ENCODE measurements around the gene PRTN3. TPM values are rescaled to one million over a fixed set of nuclear protein-coding genes. Genes with fewer than 3 reads are reported as not detected.
"Not testable (repeated sequence)": the region's sequence is repeated elsewhere in the genome, so short reads cannot be mapped to it uniquely, and the experiment has no call there.

The PRTN3 gene
- total RNA-seq, 2 donors from 2014 or later = not detected

DNA sequence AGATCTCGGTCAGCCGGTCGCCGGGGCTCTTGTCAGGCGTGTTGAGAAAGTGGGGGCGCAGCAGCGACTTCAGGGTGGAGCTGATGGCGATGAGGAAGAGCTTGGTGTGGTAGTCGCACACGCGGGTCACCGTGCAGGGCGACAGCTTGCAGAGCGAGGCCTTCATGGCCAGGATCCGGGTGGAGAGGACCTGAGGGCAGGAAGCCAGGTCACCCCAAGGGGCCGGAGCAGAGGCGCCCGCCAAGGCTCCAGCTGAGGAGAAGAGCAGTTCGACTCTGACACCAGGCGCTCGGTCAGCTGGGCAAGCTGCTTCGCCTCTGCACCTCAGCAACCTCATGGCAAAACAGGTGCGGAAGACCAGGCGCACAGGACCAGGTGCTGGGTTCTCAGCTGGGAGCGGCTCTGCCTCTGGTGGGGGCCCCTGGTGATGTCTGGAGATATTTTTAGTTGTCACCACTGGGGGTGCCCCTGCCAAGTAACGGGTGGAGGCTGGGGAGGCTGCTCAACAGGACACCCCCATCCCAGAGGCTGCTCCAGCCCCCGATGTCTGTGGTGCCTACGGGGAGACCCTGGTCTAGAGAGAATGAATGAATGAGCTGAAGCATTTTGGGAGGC is 34.6 kb downstream of the PRTN3 start:
- DNase-seq = no peak
- ATAC-seq = no peak
- Mint-ChIP-seq H3K27me3 (no peaks in the 10 kb centered on the region), H3K4me3 (no peak overlapping the region), H3K36me3 (ENCODE audit: low read depth) (peaks cover 2% of the 10 kb centered on the region), H3K27ac (no peak overlapping the region), H3K4me1 (peaks cover 11% of the 10 kb centered on the region)
- H3K9me3 ChIP-seq (ENCODE audit: control insufficient read depth, low read length, poor library complexity, severe bottlenecking) = no peaks in the 10 kb centered on the region

DNA sequence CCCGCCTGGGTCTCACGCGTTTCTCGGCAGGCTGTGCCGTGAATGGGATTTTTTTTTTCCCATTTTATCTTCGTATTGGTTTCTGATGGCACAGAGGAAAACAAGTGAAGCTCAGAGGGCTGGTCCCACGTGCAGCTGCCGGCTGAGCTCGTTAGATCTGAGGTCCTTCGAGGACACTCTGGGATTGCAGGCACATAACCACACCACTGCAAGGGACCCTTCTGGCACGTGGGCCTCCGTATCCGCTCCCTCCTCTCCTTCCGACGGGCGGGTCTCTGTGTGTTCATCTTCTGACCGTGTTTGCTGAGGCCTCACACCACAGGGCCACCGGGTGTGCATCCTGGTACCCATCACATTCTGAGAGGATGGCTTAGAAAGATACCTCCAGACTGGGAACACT is 35.3 kb downstream of the PRTN3 start:
- Mint-ChIP-seq H3K27ac (no peak overlapping the region), H3K4me1 (peaks cover 10% of the 10 kb centered on the region), H3K4me3 (no peak overlapping the region), H3K27me3 (no peaks in the 10 kb centered on the region), H3K36me3 (ENCODE audit: low read depth) (peaks cover 2% of the 10 kb centered on the region)
- ATAC-seq = no peak
- no peaks in the 10 kb centered on the region for H3K9me3 ChIP-seq (ENCODE audit: control insufficient read depth, low read length, poor library complexity, severe bottlenecking)
- DNase-seq = no peak

DNA sequence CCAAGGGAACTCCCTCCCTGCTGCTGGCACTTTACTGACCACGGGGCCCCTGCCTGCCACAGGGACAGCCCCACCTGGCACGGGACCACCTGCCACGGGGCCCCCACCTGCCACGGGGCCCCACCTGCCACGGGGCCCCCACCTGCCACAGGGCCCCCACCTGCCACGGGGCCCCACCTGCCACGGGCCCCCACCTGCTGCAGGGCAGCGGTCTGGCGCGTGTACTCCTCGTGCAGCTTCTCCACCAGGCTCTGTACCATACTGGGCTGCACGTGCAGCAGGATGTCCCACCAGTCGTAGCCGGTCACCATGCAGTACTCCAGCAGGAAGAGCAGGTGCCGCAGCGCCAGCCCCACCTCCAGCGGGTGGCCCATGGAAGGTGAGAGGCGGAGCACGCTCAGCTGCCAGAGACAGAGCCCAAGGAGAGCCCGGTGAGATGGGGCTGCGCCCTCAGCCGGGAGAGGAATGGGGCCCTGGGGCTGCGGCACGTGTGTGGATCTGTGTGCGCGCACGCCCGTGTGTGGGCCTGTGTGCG is 36.0 kb downstream of the PRTN3 start:
- no peak for DNase-seq
- no peaks in the 10 kb centered on the region for H3K9me3 ChIP-seq (ENCODE audit: control insufficient read depth, low read length, poor library complexity, severe bottlenecking)

DNA sequence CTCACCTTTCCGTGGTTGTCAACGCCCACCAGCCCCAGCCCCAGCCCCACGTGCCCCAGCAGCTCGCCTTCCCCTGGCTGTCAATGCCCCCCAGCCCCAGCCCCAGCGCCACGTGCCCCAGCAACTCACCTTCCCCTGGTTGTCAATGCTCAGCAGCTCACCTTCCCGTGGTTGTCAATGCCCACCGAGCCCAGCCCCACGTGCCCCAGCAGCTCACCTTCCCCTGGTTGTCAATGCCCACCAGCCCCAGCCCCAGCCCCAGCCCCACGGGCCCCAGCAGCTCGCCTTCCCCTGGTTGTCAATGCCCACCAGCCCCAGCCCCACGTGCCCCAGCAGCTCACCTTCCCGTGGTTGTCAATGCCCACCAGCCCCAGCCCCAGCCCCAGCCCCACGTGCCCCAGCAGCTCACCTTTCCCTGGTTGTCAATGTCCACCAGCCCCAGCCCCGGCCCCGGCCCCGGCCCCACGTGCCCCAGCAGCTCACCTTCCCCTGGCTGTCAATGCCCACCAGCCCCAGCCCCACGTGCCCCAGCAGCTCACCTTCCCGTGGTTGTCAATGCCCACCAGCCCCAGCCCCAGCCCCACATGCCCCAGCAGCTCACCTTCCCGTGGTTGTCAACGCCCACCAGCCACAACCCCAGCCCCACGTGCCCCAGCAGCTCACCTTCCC is 37.3 kb downstream of the PRTN3 start:
- H3K9me3 ChIP-seq (ENCODE audit: control insufficient read depth, low read length, poor library complexity, severe bottlenecking); H3K27me3 Mint-ChIP-seq; H3K4me1 Mint-ChIP-seq; DNase-seq; H3K27ac Mint-ChIP-seq; H3K4me3 Mint-ChIP-seq; ATAC-seq; H3K36me3 Mint-ChIP-seq (ENCODE audit: low read depth): not testable (repeated sequence)

More for the DNA sequence above, 36.0 kb downstream of the PRTN3 start:
- Mint-ChIP-seq H3K4me1 (peaks cover 7% of the 10 kb centered on the region), H3K27me3 (no peaks in the 10 kb centered on the region), H3K27ac (no peak overlapping the region), H3K4me3 (no peak overlapping the region), H3K36me3 (ENCODE audit: low read depth) (no peaks in the 10 kb centered on the region)
- ATAC-seq = no peak

DNA sequence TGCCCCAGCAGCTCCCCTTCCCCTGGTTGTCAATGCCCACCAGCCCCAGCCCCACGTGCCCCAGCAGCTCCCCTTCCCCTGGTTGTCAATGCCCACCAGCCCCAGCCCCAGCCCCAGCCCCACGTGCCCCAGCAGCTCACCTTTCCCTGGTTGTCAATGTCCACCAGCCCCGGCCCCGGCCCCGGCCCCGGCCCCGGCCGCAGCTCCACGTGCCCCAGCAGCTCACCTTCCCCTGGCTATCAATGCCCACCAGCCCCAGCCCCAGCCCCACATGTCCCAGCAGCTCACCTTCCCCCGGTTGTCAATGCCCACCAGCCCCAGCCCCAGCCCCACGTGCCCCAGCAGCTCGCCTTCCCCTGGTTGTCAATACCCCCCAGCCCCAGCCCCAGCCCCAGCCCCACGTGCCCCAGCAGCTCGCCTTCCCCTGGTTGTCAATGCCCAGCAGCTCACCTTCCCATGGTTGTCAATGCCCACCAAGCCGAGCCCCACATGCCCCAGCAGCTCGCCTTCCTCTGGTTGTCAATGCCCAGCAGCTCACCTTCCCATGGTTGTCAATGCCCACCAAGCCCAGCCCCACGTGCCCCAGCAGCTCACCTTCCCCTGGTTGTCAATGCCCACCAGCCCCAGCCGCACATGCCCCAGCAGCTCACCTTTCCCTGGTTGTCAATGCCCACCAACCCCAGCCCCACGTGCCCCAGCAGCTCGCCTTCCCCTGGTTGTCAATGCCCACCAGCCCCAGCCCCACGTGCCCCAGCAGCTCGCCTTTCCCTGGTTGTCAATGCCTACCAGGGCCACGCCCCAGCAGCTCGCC is 38.2 kb downstream of the PRTN3 start:
- not testable (repeated sequence) for H3K9me3 ChIP-seq (ENCODE audit: control insufficient read depth, low read length, poor library complexity, severe bottlenecking); H3K27ac Mint-ChIP-seq; H3K27me3 Mint-ChIP-seq; H3K4me1 Mint-ChIP-seq; H3K36me3 Mint-ChIP-seq (ENCODE audit: low read depth); ATAC-seq; DNase-seq
- H3K4me3 Mint-ChIP-seq = peak overlapping the region; percentile 9

DNA sequence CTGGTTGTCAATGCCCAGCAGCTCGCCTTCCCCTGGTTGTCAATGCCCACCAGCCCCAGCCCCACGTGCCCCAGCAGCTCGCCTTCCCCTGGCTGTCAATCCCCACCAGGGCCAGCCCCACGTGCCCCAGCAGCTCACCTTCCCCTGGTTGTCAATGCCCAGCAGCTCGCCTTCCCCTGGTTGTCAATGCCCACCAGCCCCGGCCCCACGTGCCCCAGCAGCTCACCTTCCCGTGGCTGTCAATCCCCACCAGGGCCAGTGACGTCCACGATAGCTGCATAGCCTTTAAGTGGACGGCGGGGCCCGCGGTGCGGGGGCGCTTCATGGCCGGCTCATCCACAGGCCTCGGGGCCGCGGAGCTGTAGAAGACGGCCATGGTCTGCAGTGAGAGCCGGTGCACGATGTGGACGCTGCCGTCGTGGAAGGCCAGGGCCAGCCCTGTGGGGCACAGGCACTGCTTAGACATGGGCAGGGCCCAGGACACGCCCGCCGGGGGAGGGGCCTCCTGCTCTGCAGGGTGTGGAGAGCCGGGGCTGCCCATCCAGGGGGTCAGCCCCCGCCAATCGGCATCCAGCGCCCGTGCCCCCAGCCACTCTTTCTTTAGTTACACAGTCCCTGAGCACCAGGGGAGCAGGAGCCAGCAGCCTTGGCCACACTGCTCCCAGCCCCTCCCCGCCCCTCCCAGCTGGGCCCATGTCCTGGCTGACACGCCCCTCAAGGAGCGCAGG is 39.1 kb downstream of the PRTN3 start:
- no peak overlapping the region for H3K27ac Mint-ChIP-seq
- no peak for ATAC-seq

DNA sequence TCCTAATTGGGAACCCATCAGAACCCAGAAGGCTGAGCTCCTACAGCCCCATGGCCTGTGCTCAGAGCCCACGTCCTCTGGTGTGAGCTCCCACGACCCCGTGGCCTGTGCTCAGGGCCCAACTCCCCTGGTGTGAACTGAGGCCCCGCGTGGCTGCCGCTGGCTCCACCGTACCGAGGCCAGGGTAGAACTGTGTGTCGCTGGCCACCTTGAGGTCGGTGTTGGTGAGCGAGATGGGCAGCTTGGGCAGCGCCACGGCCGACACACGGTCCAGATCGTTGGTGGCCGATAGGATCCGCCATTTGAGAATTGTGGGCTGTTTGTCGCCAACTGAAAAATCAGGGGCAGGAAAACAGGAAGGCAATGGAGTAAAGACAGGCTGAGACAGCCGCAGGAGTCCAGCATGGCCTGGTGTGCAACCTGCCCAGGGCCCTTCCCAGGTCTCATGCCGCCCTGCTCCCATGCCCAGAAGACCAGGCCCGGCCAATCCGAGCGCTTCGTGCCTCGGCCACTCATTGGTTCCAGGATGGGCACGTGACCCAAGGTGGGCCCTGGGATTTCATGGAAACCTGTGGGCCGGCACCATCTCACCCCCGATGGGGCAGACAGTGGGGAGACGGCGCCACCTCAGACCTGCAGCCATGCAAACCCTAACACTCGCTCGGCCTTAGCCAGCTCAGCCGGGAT is 40.7 kb downstream of the PRTN3 start:
- Mint-ChIP-seq H3K27me3 (no peaks in the 10 kb centered on the region), H3K36me3 (ENCODE audit: low read depth) (no peaks in the 10 kb centered on the region), H3K4me3 (no peak overlapping the region), H3K4me1 (no peaks in the 10 kb centered on the region), H3K27ac (no peak overlapping the region)
- no peak for DNase-seq
- ATAC-seq = no peak
- H3K9me3 ChIP-seq (ENCODE audit: control insufficient read depth, low read length, poor library complexity, severe bottlenecking) = no peaks in the 10 kb centered on the region

More for the DNA sequence above, 39.1 kb downstream of the PRTN3 start:
- H3K36me3 Mint-ChIP-seq (ENCODE audit: low read depth) = no peaks in the 10 kb centered on the region
- no peak overlapping the region for H3K4me3 Mint-ChIP-seq
- no peaks in the 10 kb centered on the region for H3K4me1 Mint-ChIP-seq
- H3K9me3 ChIP-seq (ENCODE audit: control insufficient read depth, low read length, poor library complexity, severe bottlenecking) = no peaks in the 10 kb centered on the region
- no peak for DNase-seq
- no peaks in the 10 kb centered on the region for H3K27me3 Mint-ChIP-seq

DNA sequence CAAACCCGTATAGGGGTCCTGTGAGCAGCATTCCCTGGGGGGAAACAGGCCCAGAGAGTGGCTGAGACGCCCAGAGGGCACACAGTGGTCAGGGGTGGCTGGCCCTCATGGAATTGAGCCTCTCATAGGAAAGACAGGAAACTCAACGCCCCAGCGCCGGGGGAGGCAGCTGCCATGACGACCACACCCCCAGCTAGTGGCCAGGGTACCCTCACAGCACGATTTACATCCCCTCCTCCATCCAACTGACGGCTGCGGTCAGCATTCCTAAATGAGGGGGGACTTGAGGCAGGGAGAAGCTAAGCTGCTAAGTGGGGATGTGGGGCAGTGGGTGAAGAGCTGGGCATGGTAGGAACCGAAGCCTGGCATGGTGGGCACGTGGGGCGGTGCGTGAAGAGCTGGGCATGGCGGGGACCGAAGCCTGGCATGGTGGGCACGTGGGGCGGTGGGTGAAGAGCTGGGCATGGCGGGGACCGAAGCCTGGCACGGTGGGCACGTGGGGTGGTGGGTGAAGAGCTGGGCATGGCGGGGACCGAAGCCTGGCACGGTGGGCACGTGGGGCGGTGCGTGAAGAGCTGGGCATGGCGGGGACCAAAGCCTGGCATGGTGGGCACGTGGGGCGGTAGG is 42.2 kb downstream of the PRTN3 start:
- H3K27me3 Mint-ChIP-seq = no peaks in the 10 kb centered on the region
- DNase-seq (no peak), ATAC-seq (no peak)
- H3K36me3 Mint-ChIP-seq (ENCODE audit: low read depth) = no peaks in the 10 kb centered on the region
- no peaks in the 10 kb centered on the region for H3K9me3 ChIP-seq (ENCODE audit: control insufficient read depth, low read length, poor library complexity, severe bottlenecking)
- no peak overlapping the region for H3K4me3 Mint-ChIP-seq
- no peaks in the 10 kb centered on the region for H3K4me1 Mint-ChIP-seq
- H3K27ac Mint-ChIP-seq = no peak overlapping the region

DNA sequence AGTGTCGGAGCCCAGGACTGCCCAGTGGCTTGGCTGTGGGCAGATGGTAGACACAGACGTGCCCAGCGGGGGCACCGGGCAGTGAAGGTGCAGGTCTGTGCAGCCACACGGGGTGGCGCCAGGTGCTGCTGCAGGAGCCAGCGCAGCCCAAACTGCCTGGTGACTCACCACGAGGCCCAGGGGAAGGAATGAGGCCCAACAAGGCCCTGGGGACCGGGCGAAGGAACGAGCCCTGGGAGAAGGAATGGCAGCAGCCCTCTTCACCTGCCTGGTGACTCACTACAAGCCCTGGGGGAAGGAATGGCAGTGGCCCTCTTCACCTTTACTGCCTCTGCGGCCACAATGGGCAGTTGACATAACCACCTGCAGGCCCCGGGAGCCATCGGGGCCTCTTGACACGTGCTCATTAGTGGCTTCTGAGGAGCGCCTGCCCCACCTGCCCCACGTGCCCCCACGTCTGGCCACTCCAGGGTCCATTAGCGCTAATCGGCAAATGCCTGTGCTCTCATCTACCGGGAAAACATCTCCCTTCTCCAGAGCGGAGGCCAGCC is 42.9 kb downstream of the PRTN3 start:
- Mint-ChIP-seq H3K36me3 (ENCODE audit: low read depth) (no peaks in the 10 kb centered on the region), H3K27me3 (no peaks in the 10 kb centered on the region), H3K4me1 (peaks cover 2% of the 10 kb centered on the region), H3K4me3 (no peak overlapping the region), H3K27ac (no peak overlapping the region)
- no peak for DNase-seq
- H3K9me3 ChIP-seq (ENCODE audit: control insufficient read depth, low read length, poor library complexity, severe bottlenecking) = no peaks in the 10 kb centered on the region
- no peak for ATAC-seq

DNA sequence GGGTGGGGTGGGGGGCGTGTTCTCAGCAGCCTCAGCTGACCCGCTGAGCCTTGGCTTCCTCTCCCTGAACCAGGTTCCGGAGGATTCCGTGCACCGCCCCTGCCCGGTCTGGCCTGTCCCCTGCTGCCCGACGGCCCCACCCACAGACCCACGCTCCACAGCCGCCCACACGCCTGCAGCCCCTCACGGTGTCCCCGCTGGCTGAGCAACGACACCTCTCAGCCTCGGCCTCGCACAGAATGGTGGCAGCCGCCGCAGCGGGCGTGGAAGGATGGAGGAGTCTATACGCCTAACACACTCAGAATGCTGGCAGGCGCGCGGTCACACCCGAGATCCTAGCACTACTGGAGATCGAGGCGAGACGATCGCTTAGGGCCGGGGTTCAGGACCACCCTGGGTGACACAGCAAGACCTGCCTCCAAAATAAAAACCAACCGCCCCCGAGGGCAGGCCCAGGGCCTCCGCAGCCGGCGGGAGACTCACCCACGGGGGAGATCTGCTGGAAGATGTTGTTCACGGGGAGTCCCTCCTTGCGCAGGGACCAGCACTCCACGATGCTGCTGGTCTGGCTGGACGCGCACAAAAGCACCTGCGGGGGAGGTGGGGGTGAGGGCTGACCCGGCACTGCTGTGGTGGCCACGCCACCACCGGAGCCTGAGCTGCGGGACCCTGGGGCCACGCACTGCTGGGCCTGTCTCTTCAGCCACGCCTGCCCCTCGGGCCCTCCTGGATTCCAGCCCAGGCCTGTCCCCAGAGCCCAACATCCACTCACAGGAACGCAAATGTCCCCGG is 43.8 kb downstream of the PRTN3 start:
- DNase-seq = no peak
- no peak for ATAC-seq
- H3K27ac Mint-ChIP-seq = no peak overlapping the region
- peaks cover 8% of the 10 kb centered on the region for H3K4me1 Mint-ChIP-seq
- no peak overlapping the region for H3K4me3 Mint-ChIP-seq
- H3K9me3 ChIP-seq (ENCODE audit: control insufficient read depth, low read length, poor library complexity, severe bottlenecking) = no peaks in the 10 kb centered on the region
- H3K36me3 Mint-ChIP-seq (ENCODE audit: low read depth) = no peaks in the 10 kb centered on the region
- H3K27me3 Mint-ChIP-seq = no peaks in the 10 kb centered on the region

DNA sequence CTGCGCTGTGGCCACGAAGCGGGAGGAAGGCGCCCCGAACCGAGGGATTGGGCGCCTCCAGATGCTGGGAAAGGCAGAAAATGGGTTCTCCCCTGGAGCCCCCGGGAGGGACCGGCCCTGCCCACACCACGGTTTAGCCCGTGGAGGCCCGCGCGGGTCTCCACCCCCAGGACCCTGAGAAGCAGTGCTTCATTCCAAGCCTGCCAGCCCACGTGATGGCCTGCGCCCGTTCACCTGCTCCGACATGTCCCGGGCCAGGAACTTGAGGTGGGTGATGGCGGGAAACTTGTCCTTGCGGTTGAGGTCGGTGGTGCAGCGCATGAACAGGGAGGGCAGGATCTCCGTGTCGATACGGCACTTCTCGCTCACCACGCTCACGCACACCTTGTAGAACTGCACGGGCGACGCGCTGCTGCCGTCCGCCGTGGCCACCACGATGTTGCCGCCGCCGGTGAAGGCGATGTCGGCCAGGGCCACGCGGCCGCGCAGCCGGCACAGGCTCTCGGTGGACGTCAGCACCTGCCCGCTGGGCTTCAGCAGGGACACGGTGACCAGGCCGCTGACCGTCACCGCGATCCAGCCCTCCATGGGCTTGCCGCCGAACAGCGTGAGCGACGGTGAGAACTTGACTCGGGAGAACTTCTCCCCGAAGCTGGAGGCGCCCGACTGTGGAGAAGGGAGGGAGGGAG is 44.9 kb downstream of the PRTN3 start:
- no peaks in the 10 kb centered on the region for H3K27me3 Mint-ChIP-seq
- peaks cover 10% of the 10 kb centered on the region for H3K4me1 Mint-ChIP-seq
- no peak overlapping the region for H3K4me3 Mint-ChIP-seq
- no peaks in the 10 kb centered on the region for H3K9me3 ChIP-seq (ENCODE audit: control insufficient read depth, low read length, poor library complexity, severe bottlenecking)
- no peaks in the 10 kb centered on the region for H3K36me3 Mint-ChIP-seq (ENCODE audit: low read depth)
- H3K27ac Mint-ChIP-seq = no peak overlapping the region
- ATAC-seq = no peak
- no peak for DNase-seq

Data from T-helper 17 cell (primary cell).